ENCODE measurements around the gene LRRC41. TPM values are rescaled to one million over a fixed set of nuclear protein-coding genes. Genes with fewer than 3 reads are reported as not detected.
"Not testable (repeated sequence)": the region's sequence is repeated elsewhere in the genome, so short reads cannot be mapped to it uniquely, and the experiment has no call there.

The LRRC41 gene
- total RNA-seq, 1 experiment from 2014 or later, result 38.1 TPM

DNA sequence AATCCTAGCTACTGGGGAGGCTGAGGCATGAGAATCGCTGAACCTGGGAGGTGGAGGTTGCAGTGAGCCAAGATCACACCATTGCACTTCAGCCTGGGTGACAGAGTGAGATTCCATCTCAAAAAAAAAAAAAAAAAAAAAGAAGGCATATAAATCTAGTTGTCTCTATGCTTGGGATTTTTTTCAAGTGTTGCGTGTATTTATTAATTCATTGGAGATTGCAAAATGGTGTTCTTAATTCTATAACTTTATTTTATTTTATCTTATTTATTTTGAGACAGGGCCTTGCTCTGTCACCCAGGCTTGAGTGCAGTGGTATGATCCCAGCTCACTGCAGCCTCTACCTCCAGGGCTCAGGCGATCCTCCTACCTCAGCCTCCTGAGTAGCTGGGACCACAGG lies 72.2 kb downstream of the LRRC41 start:
- H3K4me2 ChIP-seq (ENCODE audit: low read length); H3K79me2 ChIP-seq (ENCODE audit: insufficient read depth, low read length); H3K9me3 ChIP-seq (ENCODE audit: control insufficient read depth in 1 of 2, insufficient read depth in 1 of 2, low read depth in 1 of 2, low read length in 2 of 2); BruUV-seq (replicated peaks); H3K4me1 ChIP-seq (ENCODE audit: control insufficient read depth in 1 of 2, insufficient read depth in 2 of 2, low read length in 2 of 2); H3K4me3 ChIP-seq (replicated peaks in 1 of 2; ENCODE audit: low read depth in 1 of 2, low read length in 2 of 2); ATAC-seq; H3K9me2 ChIP-seq (ENCODE audit: insufficient read depth); H3K27ac ChIP-seq (ENCODE audit: low read depth, low read length); H3K36me3 ChIP-seq (ENCODE audit: control insufficient read depth in 1 of 2, insufficient read depth in 2 of 2, low read length in 2 of 2); RAD21 ChIA-PET (ENCODE audit: low non-redundant PET in 1 of 2, low total read pairs in 2 of 2, uncharacterized antibody in 2 of 2, unreplicated experiment in 2 of 2); H3K27me3 ChIP-seq (ENCODE audit: insufficient read depth, low read length); H4K20me1 ChIP-seq (ENCODE audit: insufficient read depth); H2AFZ ChIP-seq (ENCODE audit: low read depth, low read length, poor library complexity, severe bottlenecking); H3K9ac ChIP-seq (ENCODE audit: low read length); intact Hi-C loops (cut with micrococcal nuclease); DNase-seq (ENCODE audit: low read depth, low spot score): not testable (repeated sequence)
- CTCF ChIA-PET, result interaction anchor here (2.2 to 2.7 kb wide), 2 partner anchors 8 to 14 kb away, joined by 8 to 13 read pairs; no protein-coding TSS in a partner anchor
- POLR2A ChIA-PET, result interaction anchor here (0.6 kb wide), 1 partner anchor 242 kb away, joined by 3 read pairs; no protein-coding TSS in a partner anchor

Other genes starting within 250 kb of the LRRC41 start
- gene PIK3R3, start 171.0 kb downstream of the LRRC41 start, total RNA-seq (2021; ENCODE audit: unreplicated experiment), result 1.6 TPM
- 9.9 TPM for gene TSPAN1, start 128.5 kb downstream of the LRRC41 start, total RNA-seq (2021; ENCODE audit: unreplicated experiment)
- not detected for gene P3R3URF, start 127.1 kb downstream of the LRRC41 start, total RNA-seq (2021; ENCODE audit: unreplicated experiment)
- gene POMGNT1, start 105.2 kb downstream of the LRRC41 start, total RNA-seq (2021; ENCODE audit: unreplicated experiment), result 97.7 TPM
- not detected for gene LURAP1, start 100.3 kb downstream of the LRRC41 start, total RNA-seq (2021; ENCODE audit: unreplicated experiment)
- 28.9 TPM for gene RAD54L, start 55.9 kb downstream of the LRRC41 start, total RNA-seq (2021; ENCODE audit: unreplicated experiment)
- gene UQCRH, start 82 bp upstream of the LRRC41 start, total RNA-seq (2021; ENCODE audit: unreplicated experiment), result 514 TPM
- 27.8 TPM for gene NSUN4, start 37.2 kb upstream of the LRRC41 start, total RNA-seq (2021; ENCODE audit: unreplicated experiment)
- gene FAAH, start 90.7 kb upstream of the LRRC41 start, total RNA-seq (2021; ENCODE audit: unreplicated experiment), result 24.8 TPM
- gene DMBX1, start 186.2 kb upstream of the LRRC41 start, total RNA-seq (2021; ENCODE audit: unreplicated experiment), result 4.3 TPM
- not detected for gene KNCN, start 248.0 kb upstream of the LRRC41 start, total RNA-seq (2021; ENCODE audit: unreplicated experiment)